Measurements from ENCODE around the gene HGFAC.

HGFAC gene

GRCh38 chr4:3476936-3477749 lies 35.4 kb downstream of the HGFAC start:
- DNase-seq: no peak

GRCh38 chr4:3477750-3478430 lies 36.1 kb downstream of the HGFAC start:
- DNase-seq: no peak

- no peak for DNase-seq
These were observed 36.9 kb downstream of the HGFAC start for GRCh38 chr4:3478446-3479357.

GRCh38 chr4:3479358-3480101 lies 37.8 kb downstream of the HGFAC start:
- DNase-seq: no peak

- DNase-seq: peak; percentile 20
These were observed 38.9 kb downstream of the HGFAC start for GRCh38 chr4:3480528-3481112.

- no peak for DNase-seq
These were observed 39.4 kb downstream of the HGFAC start for GRCh38 chr4:3481113-3481531.

- DNase-seq: no peak
These were observed 40.1 kb downstream of the HGFAC start for GRCh38 chr4:3481783-3482393.

- DNase-seq: no peak
These were observed 40.9 kb downstream of the HGFAC start for GRCh38 chr4:3482707-3483106.

GRCh38 chr4:3483471-3483921 lies 41.7 kb downstream of the HGFAC start:
- no peak for DNase-seq

GRCh38 chr4:3484057-3484973 lies 42.5 kb downstream of the HGFAC start:
- no peak for DNase-seq

- DNase-seq: no peak
These were observed 43.4 kb downstream of the HGFAC start for GRCh38 chr4:3485011-3485791.

GRCh38 chr4:3485886-3486540 lies 44.2 kb downstream of the HGFAC start:
- no peak for DNase-seq

GRCh38 chr4:3486541-3487540 lies 45.1 kb downstream of the HGFAC start:
- DNase-seq: no peak

- no peak for DNase-seq
These were observed 46.1 kb downstream of the HGFAC start for GRCh38 chr4:3487861-3488260.

GRCh38 chr4:3488820-3489219 lies 47.1 kb downstream of the HGFAC start:
- no peak for DNase-seq

GRCh38 chr4:3489451-3489962 lies 47.7 kb downstream of the HGFAC start:
- DNase-seq: no peak

GRCh38 chr4:3491681-3492405 lies 50.1 kb downstream of the HGFAC start:
- DNase-seq: no peak
